ENCODE results near the gene RABGAP1L.
"Not testable (repeated sequence)": the region's sequence is repeated elsewhere in the genome, so short reads cannot be mapped to it uniquely, and the experiment has no call there.

RABGAP1L gene

DNA sequence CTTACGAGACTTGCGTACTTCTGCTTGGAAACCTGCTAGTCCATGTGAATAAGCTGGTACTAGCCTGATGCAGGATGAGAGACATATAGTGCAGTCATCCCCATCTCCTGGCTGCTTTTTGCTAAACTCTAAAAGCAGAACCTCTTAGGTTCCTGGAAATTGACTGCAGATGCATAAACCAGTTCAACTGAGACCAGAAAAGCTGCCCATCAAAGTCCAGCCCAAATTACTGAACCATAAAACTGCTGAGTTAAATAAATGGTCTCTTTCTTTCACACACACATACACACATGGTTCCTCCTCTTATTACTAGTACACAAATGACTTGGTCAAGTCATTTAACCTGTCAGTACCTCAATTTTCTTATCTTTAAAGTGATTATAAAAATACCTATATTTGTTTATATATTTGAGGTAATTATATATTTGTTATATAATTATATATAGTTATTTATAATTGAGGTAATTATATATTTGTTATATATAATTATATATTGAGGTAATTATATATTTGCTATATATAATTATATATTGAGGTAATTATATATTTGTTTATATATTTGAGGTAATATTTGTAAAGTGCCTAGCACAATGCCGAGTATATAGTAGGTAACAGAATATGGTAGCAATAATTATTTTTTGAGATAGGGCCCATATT is 25.2 kb upstream of the RABGAP1L start:
- Histone ChIP-seq H3K27ac (ENCODE audit: extremely low read depth, low read depth, low read length) (no peak overlapping the region), H3K4me3 (ENCODE audit: low read depth, low read length) (no peak overlapping the region), H3K4me1 (ENCODE audit: control insufficient read depth, insufficient read depth, low read length) (no peaks in the 10 kb centered on the region), H3K9me3 (ENCODE audit: control insufficient read depth, insufficient read depth, low read depth, low read length) (no peaks in the 10 kb centered on the region), H3K36me3 (ENCODE audit: control insufficient read depth in 2 of 2, insufficient read depth in 1 of 2, low read length in 2 of 2) (no peaks in the 10 kb centered on the region)
- TF ChIP-seq ZNF621 (tag by site-specific recombination; IDR thresholded peaks at IDR 0.05) (no peak), SP7 (tag by site-specific recombination; IDR thresholded peaks at IDR 0.05) (peak; percentile 94)
- CTCF ChIA-PET = no interaction called here
- POLR2A ChIA-PET = no interaction called here

- no peak for TF ChIP-seq ZNF785 (tag by site-specific recombination; IDR thresholded peaks at IDR 0.05)
- TF ChIP-seq, protein P1, sequence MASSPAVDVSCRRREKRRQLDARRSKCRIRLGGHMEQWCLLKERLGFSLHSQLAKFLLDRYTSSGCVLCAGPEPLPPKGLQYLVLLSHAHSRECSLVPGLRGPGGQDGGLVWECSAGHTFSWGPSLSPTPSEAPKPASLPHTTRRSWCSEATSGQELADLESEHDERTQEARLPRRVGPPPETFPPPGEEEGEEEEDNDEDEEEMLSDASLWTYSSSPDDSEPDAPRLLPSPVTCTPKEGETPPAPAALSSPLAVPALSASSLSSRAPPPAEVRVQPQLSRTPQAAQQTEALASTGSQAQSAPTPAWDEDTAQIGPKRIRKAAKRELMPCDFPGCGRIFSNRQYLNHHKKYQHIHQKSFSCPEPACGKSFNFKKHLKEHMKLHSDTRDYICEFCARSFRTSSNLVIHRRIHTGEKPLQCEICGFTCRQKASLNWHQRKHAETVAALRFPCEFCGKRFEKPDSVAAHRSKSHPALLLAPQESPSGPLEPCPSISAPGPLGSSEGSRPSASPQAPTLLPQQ (tag by site-specific recombination; IDR thresholded peaks at IDR 0.05) = no peak
- no peak for TF ChIP-seq PRDM6 (tag by site-specific recombination; IDR thresholded peaks at IDR 0.05)
- TF ChIP-seq, protein P2, sequence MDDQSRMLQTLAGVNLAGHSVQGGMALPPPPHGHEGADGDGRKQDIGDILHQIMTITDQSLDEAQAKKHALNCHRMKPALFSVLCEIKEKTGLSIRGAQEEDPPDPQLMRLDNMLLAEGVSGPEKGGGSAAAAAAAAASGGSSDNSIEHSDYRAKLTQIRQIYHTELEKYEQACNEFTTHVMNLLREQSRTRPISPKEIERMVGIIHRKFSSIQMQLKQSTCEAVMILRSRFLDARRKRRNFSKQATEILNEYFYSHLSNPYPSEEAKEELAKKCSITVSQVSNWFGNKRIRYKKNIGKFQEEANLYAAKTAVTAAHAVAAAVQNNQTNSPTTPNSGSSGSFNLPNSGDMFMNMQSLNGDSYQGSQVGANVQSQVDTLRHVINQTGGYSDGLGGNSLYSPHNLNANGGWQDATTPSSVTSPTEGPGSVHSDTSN (CRISPR knock-in tag; IDR thresholded peaks at IDR 0.05) = no peak
- CTCF ChIA-PET = interaction anchor here (0.6 kb wide), 2 partner anchors 240 to 990 kb away, joined by 4 to 6 read pairs; no protein-coding TSS in a partner anchor
- H3K4me1 ChIP-seq (ENCODE audit: control insufficient read depth, insufficient read depth, low read length) = no peaks in the 10 kb centered on the region
- H3K9me3 ChIP-seq (ENCODE audit: control insufficient read depth, insufficient read depth, low read depth, low read length) = no peaks in the 10 kb centered on the region
- no peak overlapping the region for H3K4me3 ChIP-seq (ENCODE audit: low read depth, low read length)
- no peaks in the 10 kb centered on the region for H3K36me3 ChIP-seq (ENCODE audit: control insufficient read depth in 2 of 2, insufficient read depth in 1 of 2, low read length in 2 of 2)
- POLR2A ChIA-PET = no interaction called here
- no peak overlapping the region for H3K27ac ChIP-seq (ENCODE audit: extremely low read depth, low read depth, low read length)
Observed at GRCh38 chr1:174135211-174135610, 24.1 kb upstream of the RABGAP1L start.

GRCh38 chr1:174136714-174137113 is 22.6 kb upstream of the RABGAP1L start:
- H3K36me3 ChIP-seq (ENCODE audit: control insufficient read depth in 2 of 2, insufficient read depth in 1 of 2, low read length in 2 of 2) = no peaks in the 10 kb centered on the region
- CTCF ChIA-PET = no interaction called here
- no peak overlapping the region for H3K4me3 ChIP-seq (ENCODE audit: low read depth, low read length)
- TF ChIP-seq REPIN1 (tag by site-specific recombination; IDR thresholded peaks at IDR 0.05; ENCODE audit: low read depth) (no peak), KLF10 (tag by site-specific recombination; IDR thresholded peaks at IDR 0.05) (no peak), ZBTB1 (tag by site-specific recombination; IDR thresholded peaks at IDR 0.05) (no peak), ZNF561 (tag by site-specific recombination; IDR thresholded peaks at IDR 0.05; ENCODE audit: borderline replicate concordance) (no peak), ZNF549 (tag by site-specific recombination; IDR thresholded peaks at IDR 0.05) (no peak)
- no peaks in the 10 kb centered on the region for H3K9me3 ChIP-seq (ENCODE audit: control insufficient read depth, insufficient read depth, low read depth, low read length)
- no peaks in the 10 kb centered on the region for H3K4me1 ChIP-seq (ENCODE audit: control insufficient read depth, insufficient read depth, low read length)
- POLR2A ChIA-PET = no interaction called here
- no peak overlapping the region for H3K27ac ChIP-seq (ENCODE audit: extremely low read depth, low read depth, low read length)

GRCh38 chr1:174142836-174143235 is 16.5 kb upstream of the RABGAP1L start:
- TF ChIP-seq ZNF121 (tag by site-specific recombination; IDR thresholded peaks at IDR 0.05) (0 out of 2 replicates have a peak, but pooled peaks have one; percentile 16), ZSCAN23 (tag by site-specific recombination; IDR thresholded peaks at IDR 0.05) (no peak)
- Histone ChIP-seq H3K4me1 (ENCODE audit: control insufficient read depth, insufficient read depth, low read length) (no peaks in the 10 kb centered on the region), H3K4me3 (ENCODE audit: low read depth, low read length) (no peak overlapping the region), H3K36me3 (ENCODE audit: control insufficient read depth in 2 of 2, insufficient read depth in 1 of 2, low read length in 2 of 2) (no peaks in the 10 kb centered on the region), H3K27ac (ENCODE audit: extremely low read depth, low read depth, low read length) (no peak overlapping the region), H3K9me3 (ENCODE audit: control insufficient read depth, insufficient read depth, low read depth, low read length) (no peaks in the 10 kb centered on the region)
- POLR2A ChIA-PET = no interaction called here
- CTCF ChIA-PET = interaction anchor here (0.9 kb wide), 1 partner anchor 119 kb away, joined by 3 read pairs; no protein-coding TSS in a partner anchor

DNA sequence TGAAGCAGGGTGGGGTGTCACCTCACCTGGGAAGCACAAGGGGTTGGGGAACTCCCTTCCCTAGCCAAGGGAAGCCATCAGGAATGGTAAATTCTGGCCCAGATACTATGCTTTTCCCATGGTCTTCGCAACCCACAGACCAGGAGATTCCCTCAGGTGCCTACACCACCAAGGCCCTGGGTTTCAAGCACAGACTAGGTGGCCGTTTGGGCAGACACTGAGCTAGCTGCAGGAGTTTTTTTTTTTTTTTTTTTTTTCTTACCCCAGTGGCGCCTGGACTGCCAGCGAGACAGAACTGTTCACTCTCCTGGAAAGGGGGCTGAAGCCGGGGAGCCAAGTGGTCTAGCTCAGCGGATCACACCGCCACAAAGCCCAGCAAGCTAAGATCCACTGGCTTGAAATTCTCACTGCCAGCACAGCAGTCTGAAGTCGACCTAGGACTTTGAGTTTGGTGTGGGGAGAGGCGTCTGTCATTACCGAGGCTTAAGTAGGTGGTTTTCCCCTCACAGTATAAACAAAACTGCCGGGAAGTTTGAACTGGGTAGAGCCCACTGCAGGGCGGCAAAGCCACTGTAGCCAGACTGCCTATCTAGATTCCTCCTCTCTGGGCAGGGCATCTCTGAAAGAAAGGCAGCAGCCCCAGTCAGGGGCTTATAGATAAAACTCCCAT is 15.5 kb upstream of the RABGAP1L start:
- H3K27ac ChIP-seq (ENCODE audit: extremely low read depth, low read depth, low read length); H3K4me1 ChIP-seq (ENCODE audit: control insufficient read depth, insufficient read depth, low read length); CTCF ChIA-PET; H3K36me3 ChIP-seq (ENCODE audit: control insufficient read depth in 2 of 2, insufficient read depth in 1 of 2, low read length in 2 of 2); H3K4me3 ChIP-seq (ENCODE audit: low read depth, low read length); POLR2A ChIA-PET; H3K9me3 ChIP-seq (ENCODE audit: control insufficient read depth, insufficient read depth, low read depth, low read length): not testable (repeated sequence)

DNA sequence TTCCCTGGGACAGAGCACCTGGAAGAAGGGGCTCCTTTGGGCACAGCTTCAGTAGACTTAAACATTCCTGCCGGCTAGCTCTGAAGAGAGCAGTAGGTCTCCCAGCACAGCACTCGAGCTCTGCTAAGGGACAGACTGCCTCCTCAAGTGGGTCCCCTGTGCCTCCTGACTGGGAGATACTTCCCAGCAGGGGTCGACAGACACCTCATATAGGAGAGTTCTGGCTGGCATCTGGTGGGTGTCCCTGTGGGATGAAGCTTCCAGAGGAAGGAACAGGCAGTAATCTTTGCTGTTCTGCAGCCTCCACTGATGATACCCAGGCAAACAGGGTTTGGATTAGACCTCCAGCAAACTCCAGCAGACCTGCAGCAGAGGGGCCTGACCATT is 14.9 kb upstream of the RABGAP1L start:
- POLR2A ChIA-PET; H3K4me3 ChIP-seq (ENCODE audit: low read depth, low read length); CTCF ChIA-PET; H3K4me1 ChIP-seq (ENCODE audit: control insufficient read depth, insufficient read depth, low read length); H3K36me3 ChIP-seq (ENCODE audit: control insufficient read depth in 2 of 2, insufficient read depth in 1 of 2, low read length in 2 of 2); H3K9me3 ChIP-seq (ENCODE audit: control insufficient read depth, insufficient read depth, low read depth, low read length); H3K27ac ChIP-seq (ENCODE audit: extremely low read depth, low read depth, low read length): not testable (repeated sequence)

Data from HEK293 (cell line).